Duodenal mucosa (tissue), 2 donors: ENCODE measurements around the gene ZNF134.

ENCODE experiments used
- H3K27ac ChIP-seq: one replicate; pipeline ENCODE4 v1.7.0; 2013; ENCODE audit warnings: low read depth, low read length
- H3K27me3 ChIP-seq, 2 donors: one replicate each; pipeline ENCODE4 v1.7.0; 2013; ENCODE audit warnings: low read length in 2 of 2, control low read depth in 1 of 2; ENCODE audit not compliant: insufficient read depth in 2 of 2, control insufficient read depth in 1 of 2
- H3K36me3 ChIP-seq, 2 donors: one replicate each; pipeline ENCODE4 v1.7.0; 2013; ENCODE audit warnings: low read length in 2 of 2, control low read depth in 1 of 2; ENCODE audit not compliant: insufficient read depth in 2 of 2, control insufficient read depth in 1 of 2
- H3K4me1 ChIP-seq, 2 donors: one replicate each; pipeline ENCODE4 v1.7.0; 2013; ENCODE audit warnings: low read length in 2 of 2, control low read depth in 1 of 2; ENCODE audit not compliant: insufficient read depth in 2 of 2, control insufficient read depth in 1 of 2
- H3K4me3 ChIP-seq, 2 donors: one replicate each; pipeline ENCODE4 v1.7.0; 2013; ENCODE audit warnings: low read length in 2 of 2, low read depth in 1 of 2
- H3K9ac ChIP-seq, 2 donors: one replicate each; pipeline ENCODE4 v1.7.0; 2013; ENCODE audit warnings: low read length in 2 of 2, low read depth in 1 of 2
- H3K9me3 ChIP-seq, 2 donors: one replicate each; pipeline ENCODE4 v1.7.0; 2013; ENCODE audit warnings: low read length in 2 of 2, control low read depth in 1 of 2; ENCODE audit not compliant: control insufficient read depth in 1 of 2

Gene ZNF134

DNA sequence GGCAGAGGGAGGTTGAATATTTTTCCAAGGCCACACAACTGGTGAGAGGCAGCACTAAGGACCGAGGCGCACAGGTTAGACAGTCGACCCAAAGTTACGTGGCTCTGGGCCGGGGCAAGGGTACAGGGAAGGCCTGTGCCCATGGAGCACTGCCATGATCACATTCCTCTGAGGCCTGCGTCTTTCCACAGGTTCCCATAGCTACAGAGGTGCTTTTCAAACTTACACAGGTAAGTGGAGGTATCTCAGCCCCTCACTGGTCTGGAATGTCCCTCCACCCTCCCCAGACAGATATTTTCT, 19.7 kb downstream of the ZNF134 start:
- H3K36me3 ChIP-seq, result peaks cover 14 to 34% of the 10 kb centered on the region in 2 donors
- no peak overlapping the region for H3K27ac ChIP-seq

DNA sequence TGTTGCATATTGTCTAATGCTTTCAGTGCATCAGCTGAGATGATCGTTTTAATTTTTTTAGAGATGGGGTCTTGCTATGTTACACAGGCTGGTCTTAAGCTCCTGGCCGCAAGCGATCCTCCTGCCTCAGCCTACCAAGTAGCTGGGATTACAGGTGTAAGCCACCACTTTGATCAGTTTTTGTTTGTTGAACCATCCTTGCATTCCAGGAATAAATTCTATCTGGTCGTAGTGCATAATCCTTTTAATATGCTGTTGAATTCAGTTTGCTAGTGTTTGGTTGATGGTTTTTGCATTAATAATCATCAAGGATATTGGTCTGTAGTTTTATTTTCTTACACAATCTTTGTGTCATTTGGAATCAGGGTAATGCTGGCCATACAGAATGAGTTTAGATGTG, 23.3 kb downstream of the ZNF134 start:
- peaks cover 56 to 57% of the 10 kb centered on the region in 2 donors for H3K9me3 ChIP-seq
- H3K4me3 ChIP-seq, result no peak overlapping the region
- H3K9ac ChIP-seq, result no peak overlapping the region
- H3K27ac ChIP-seq, result no peak overlapping the region
- peaks cover 44 to 68% of the 10 kb centered on the region in 2 donors for H3K36me3 ChIP-seq
- peaks cover 7 to 12% of the 10 kb centered on the region in 2 donors for H3K4me1 ChIP-seq
- H3K27me3 ChIP-seq, result no peaks in the 10 kb centered on the region

More for the DNA sequence above, 19.7 kb downstream of the ZNF134 start:
- Histone ChIP-seq H3K4me3 (peak overlapping the region; percentile 87 to 90), H3K9ac (peak overlapping the region; percentile 63 to 77), H3K9me3 (peaks cover 22 to 32% of the 10 kb centered on the region in 2 donors), H3K4me1 (peaks cover 7 to 12% of the 10 kb centered on the region in 2 donors), H3K27me3 (no peaks in the 10 kb centered on the region)

DNA sequence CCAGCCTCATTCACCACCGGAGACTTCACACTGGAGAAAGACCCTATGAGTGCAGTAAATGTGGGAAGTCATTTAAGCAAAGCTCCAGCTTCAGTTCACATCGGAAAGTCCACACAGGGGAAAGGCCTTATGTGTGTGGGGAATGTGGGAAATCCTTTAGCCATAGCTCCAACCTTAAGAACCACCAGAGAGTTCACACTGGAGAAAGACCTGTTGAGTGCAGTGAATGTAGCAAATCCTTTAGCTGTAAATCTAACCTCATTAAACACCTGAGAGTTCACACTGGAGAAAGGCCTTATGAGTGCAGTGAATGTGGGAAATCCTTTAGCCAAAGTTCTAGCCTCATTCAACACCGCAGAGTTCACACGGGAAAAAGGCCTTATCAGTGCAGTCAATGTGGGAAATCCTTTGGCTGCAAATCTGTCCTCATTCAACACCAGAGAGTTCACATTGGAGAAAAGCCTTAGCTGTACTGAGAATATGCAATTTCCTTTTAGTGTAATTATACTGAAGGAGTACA, 27.7 kb downstream of the ZNF134 start:
- H3K9me3 ChIP-seq, result peaks cover 58 to 62% of the 10 kb centered on the region in 2 donors

DNA sequence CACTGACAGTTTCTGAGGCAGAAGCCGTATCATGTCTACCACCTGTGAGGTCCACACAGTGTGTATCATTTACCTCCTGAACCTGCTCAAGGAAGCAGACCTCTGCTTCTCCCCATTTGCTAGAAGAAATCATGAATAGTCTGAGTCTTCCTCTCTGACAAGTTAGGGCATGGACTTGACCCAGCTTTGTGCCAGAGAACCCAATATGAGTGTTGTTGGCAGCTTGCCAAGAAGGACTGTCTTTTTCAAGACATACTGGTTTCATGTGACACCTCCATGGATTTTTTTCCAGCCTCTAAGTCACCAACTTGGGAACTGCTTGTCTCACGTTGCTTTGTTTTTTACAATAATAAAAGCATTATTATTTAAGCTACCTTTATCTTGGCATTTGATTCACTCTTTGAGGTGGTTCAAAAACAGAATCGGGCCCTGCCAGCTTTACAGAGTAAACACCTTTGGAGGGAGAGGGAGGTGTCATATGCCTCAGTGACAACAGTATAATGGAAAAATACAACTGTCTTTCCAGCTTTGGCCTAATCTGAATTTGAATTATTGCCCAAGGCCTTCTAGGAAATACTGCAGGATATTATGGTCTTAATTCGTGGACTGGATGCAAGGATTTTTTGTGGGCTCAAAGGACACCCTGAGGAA, 28.5 kb downstream of the ZNF134 start:
- Histone ChIP-seq H3K9ac (no peak overlapping the region), H3K4me3 (peak overlapping the region in 1 of 2 donors; percentile 42), H3K4me1 (no peaks in the 10 kb centered on the region), H3K9me3 (peaks cover 55% of the 10 kb centered on the region in 2 donors), H3K36me3 (peaks cover 38 to 41% of the 10 kb centered on the region in 2 donors), H3K27ac (no peak overlapping the region), H3K27me3 (no peaks in the 10 kb centered on the region)

More for the DNA sequence above, 27.7 kb downstream of the ZNF134 start:
- Histone ChIP-seq H3K4me1 (no peaks in the 10 kb centered on the region), H3K9ac (no peak overlapping the region), H3K27me3 (no peaks in the 10 kb centered on the region), H3K36me3 (peaks cover 42 to 47% of the 10 kb centered on the region in 2 donors), H3K27ac (no peak overlapping the region), H3K4me3 (peak overlapping the region in 1 of 2 donors; percentile 42)

DNA sequence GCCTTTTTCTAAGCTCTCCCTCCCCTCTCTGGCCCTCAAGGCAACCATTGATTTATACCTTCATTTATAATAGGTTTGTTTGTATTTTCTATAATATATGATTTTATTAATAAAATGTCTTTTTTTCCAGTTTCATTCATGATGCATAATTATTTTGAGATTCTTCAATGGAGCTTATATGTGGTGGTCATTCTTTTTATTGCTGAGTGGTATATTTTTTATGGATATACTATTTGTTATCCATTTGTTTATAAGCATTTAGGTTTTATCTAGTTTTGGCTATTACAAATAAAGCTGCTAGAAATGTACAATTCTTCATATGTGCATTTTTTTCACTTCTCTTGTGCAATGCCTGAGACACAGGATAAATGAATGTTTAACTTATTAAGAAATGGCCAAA, 29.7 kb downstream of the ZNF134 start:
- no peak overlapping the region for H3K4me3 ChIP-seq
- no peaks in the 10 kb centered on the region for H3K27me3 ChIP-seq
- no peak overlapping the region for H3K27ac ChIP-seq
- H3K4me1 ChIP-seq, result no peaks in the 10 kb centered on the region
- no peak overlapping the region for H3K9ac ChIP-seq
- peaks cover 37 to 38% of the 10 kb centered on the region in 2 donors for H3K36me3 ChIP-seq
- H3K9me3 ChIP-seq, result peaks cover 45 to 52% of the 10 kb centered on the region in 2 donors

DNA sequence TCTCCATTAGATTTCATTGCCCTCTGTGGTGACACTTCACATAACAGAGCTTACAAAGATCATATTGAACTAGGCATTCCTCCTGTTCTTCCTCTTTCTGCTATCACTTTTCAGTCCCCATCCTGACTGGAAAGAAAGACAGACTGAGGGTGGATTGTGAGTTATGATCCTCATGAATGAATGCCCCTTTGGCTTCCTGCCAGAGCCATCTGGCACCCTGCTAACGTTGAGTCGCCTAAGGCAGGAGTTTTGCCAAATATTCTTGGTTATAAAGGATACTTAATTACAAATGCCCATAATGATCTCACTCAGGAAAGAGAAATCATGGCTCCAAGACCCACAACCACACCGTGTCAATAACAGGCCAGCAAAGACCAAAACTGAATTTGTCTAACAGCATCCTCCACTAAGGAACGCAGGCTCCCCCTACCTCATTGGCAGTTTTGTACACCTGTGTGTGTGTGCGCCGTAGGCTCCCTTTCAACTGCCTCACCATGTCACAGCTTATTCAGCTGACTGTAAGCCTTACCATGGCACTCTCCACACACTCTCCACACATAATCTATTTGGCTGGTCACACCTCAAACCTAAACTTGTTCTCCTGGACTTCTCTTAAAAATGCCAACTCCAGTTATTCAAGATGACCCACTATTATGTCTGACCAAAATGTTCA, 34.4 kb downstream of the ZNF134 start:
- Histone ChIP-seq H3K27ac (no peak overlapping the region), H3K27me3 (no peaks in the 10 kb centered on the region), H3K36me3 (no peaks in the 10 kb centered on the region), H3K4me3 (no peak overlapping the region), H3K9ac (no peak overlapping the region), H3K9me3 (peaks cover 8 to 23% of the 10 kb centered on the region in 2 donors), H3K4me1 (no peaks in the 10 kb centered on the region)

DNA sequence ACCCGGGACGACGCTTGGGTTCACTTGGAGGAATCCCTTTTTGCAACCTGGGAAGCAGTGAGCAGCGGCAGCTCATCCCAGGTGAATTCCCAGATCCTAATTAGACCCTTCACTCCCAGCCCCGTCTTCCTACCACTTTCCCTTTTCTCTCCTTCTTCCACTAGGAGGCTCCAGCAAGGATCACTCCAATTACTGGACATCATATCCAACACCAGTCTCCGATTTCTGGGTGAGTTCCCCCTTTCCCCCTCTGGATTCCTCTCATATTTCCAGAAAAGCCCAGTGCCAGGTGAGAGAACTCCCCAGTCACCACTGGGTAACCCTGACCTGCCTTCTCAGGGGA, 37.6 kb downstream of the ZNF134 start:
- Histone ChIP-seq H3K9ac (no peak overlapping the region), H3K9me3 (peaks cover 13 to 24% of the 10 kb centered on the region in 2 donors), H3K36me3 (no peaks in the 10 kb centered on the region), H3K4me3 (peak overlapping the region in 1 of 2 donors; percentile 18), H3K27ac (no peak overlapping the region), H3K27me3 (no peaks in the 10 kb centered on the region), H3K4me1 (no peaks in the 10 kb centered on the region)

DNA sequence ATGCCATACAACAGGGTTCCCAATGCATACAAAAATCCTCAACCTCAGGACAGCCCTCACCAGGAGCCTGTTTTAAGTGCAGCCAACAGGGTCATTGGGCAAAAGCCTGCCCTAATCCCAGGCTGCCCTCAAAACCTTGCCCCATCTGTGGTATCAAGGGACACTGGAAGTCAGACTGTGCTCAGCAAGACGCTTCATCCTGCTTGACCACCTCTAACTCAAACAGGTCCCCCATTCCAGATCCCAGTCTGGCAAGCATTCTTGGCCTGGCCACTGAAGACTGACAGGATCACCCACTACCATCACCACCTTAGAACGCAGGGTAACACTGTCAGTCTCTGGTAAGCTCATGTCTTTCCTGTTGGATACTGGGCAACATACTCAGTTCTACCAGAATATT, 39.6 kb downstream of the ZNF134 start:
- H3K27ac ChIP-seq, result no peak overlapping the region
- no peak overlapping the region for H3K9ac ChIP-seq
- H3K27me3 ChIP-seq, result no peaks in the 10 kb centered on the region
- H3K4me1 ChIP-seq, result no peaks in the 10 kb centered on the region
- peaks cover 13 to 19% of the 10 kb centered on the region in 2 donors for H3K9me3 ChIP-seq
- H3K36me3 ChIP-seq, result no peaks in the 10 kb centered on the region
- H3K4me3 ChIP-seq, result no peak overlapping the region

DNA sequence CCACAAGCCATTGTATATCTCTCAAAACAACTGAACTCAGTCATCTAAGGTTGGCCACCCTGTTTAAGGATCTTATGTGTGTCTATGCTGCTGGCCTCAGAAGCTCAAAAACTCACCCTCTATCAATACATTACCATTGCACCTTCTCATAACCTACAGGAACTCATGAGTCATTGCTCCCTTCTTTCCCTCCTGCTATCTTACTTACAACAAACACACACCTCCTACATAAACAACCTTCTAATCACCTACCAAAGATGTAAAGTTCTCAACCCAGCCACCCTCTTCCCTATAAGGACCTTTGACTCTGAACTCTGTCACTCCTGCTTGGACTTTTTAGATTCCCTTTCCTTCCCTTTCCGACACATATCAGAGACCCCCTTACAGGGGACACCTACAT, 41.4 kb downstream of the ZNF134 start:
- no peaks in the 10 kb centered on the region for H3K36me3 ChIP-seq
- peaks cover 13% of the 10 kb centered on the region in 2 donors for H3K9me3 ChIP-seq
- no peaks in the 10 kb centered on the region for H3K27me3 ChIP-seq
- no peak overlapping the region for H3K9ac ChIP-seq
- no peaks in the 10 kb centered on the region for H3K4me1 ChIP-seq
- H3K27ac ChIP-seq, result no peak overlapping the region
- H3K4me3 ChIP-seq, result no peak overlapping the region

DNA sequence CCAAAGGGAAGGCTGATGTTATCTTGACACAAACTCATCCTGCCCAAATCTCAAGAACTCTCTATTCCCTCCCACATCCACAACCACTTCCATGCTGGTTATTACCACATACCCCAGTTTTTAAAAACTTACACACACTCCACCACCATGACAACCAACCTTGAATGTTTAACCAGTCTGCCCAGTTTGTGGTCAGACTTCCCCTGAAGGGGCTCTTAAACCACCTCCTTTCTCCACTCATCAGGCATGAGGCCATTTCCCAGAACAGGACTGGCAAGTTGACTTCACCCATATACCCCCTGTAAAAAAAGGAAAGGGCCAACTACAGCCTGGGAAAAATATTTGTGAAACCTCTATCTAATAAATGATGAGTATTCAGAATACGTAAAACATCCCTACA, 42.3 kb downstream of the ZNF134 start:
- no peaks in the 10 kb centered on the region for H3K36me3 ChIP-seq
- H3K4me1 ChIP-seq, result no peaks in the 10 kb centered on the region
- H3K27ac ChIP-seq, result no peak overlapping the region
- H3K9ac ChIP-seq, result no peak overlapping the region
- H3K9me3 ChIP-seq, result peaks cover 12 to 13% of the 10 kb centered on the region in 2 donors
- H3K27me3 ChIP-seq, result no peaks in the 10 kb centered on the region
- no peak overlapping the region for H3K4me3 ChIP-seq
